ENCODE data around the gene TGFBR3. TPM values are rescaled to one million over a fixed set of nuclear protein-coding genes. Genes with fewer than 3 reads are reported as not detected.

Gene TGFBR3
- total and polyA plus RNA-seq, 12 donors: 6.6 to 36.7 (median 24.3) TPM

DNA sequence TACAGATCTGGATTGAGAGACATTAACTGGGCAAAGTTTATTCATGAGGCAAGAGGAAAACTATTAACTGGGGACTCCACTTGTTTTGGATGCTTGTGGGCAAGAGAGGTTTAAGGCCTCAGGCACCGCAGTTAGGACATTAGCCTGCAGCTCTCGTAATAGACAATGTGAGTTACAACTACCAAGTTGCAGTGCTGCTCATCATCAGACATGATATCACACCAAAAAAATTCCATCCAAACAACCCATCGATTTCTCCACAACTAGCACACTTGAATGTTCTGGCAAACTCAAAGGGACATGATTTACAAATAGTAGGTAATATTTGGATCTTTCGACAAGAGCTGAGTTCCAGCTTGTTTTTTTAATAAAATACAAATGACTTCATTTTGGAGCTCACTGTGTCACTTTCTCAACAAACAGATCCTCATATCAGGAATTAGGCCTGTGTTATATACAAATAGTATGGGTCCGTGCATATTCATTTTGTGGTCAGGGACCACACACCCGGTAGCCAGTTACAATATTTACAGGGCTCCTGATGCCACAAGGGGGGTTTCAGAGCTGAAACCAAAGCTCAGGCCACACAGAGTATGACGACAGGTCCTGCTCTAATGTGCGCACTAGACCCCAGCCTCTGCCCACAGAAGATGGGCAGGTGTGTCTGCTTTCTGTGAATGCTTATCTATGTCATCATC is 128.0 kb downstream of the TGFBR3 start:
- no peak for DNase-seq
- Histone ChIP-seq H3K4me3 (no peak overlapping the region), H3K4me1 (peaks cover 0 to 58% (median 46%) of the 10 kb centered on the region in 9 donors), H3K27ac (peak overlapping the region in 5 of 10 donors; percentile 30 to 59 (median 48)), H3K36me3 (peaks cover 0 to 10% (median 0%) of the 10 kb centered on the region in 9 donors), H3K9me3 (no peaks in the 10 kb centered on the region), H3K27me3 (no peaks in the 10 kb centered on the region)
- peak in 2 of 8 donors; percentile 18 to 67 for ATAC-seq
- TF ChIP-seq, protein P1, sequence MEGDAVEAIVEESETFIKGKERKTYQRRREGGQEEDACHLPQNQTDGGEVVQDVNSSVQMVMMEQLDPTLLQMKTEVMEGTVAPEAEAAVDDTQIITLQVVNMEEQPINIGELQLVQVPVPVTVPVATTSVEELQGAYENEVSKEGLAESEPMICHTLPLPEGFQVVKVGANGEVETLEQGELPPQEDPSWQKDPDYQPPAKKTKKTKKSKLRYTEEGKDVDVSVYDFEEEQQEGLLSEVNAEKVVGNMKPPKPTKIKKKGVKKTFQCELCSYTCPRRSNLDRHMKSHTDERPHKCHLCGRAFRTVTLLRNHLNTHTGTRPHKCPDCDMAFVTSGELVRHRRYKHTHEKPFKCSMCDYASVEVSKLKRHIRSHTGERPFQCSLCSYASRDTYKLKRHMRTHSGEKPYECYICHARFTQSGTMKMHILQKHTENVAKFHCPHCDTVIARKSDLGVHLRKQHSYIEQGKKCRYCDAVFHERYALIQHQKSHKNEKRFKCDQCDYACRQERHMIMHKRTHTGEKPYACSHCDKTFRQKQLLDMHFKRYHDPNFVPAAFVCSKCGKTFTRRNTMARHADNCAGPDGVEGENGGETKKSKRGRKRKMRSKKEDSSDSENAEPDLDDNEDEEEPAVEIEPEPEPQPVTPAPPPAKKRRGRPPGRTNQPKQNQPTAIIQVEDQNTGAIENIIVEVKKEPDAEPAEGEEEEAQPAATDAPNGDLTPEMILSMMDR (IDR thresholded peaks at IDR 0.05): no peak
- WGBS, 2 donors: 86 to 88% methylated on average over 8 of the region's 8 CpGs
- intact Hi-C loops (cut with DNase I): loop anchor here in 1 of 10 donors (10.0 kb wide), 1 partner anchor 127 kb away; the partner anchor contains the start of gene TGFBR3

DNA sequence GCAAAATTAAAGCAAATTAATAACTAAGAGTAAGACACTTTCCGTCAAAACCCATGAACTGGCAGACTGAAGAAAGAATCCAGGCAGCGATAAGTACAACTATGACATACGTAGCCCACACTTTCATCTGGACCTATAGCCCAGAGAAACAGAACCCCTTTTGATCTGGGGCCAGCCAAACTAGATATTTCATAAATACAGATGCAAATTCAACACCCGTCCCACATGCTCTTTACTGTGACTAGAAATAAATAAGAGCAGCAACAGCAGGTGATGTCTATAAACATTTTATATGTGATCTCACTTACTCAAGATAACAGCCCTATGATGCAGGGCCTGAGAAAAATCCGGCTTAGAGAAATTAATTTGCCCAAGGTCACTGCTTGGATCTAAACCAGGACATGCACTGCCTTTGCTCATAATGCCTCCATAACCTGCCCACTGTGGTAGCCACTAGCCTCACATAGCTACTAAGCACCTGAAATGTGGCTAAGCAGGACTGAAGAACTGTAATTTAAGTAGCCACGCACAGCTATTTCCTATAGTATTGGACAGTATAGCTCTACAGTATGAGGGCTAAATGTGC is 130.2 kb downstream of the TGFBR3 start:
- peak overlapping the region; percentile 6 to 71 (median 38) for H3K27ac ChIP-seq
- peaks cover 0 to 59% (median 47%) of the 10 kb centered on the region in 9 donors for H3K4me1 ChIP-seq
- peaks cover 0 to 10% (median 0%) of the 10 kb centered on the region in 9 donors for H3K36me3 ChIP-seq
- no peaks in the 10 kb centered on the region for H3K27me3 ChIP-seq
- no peaks in the 10 kb centered on the region for H3K9me3 ChIP-seq
- no peak for DNase-seq
- intact Hi-C loops (cut with DNase I): loop anchor here in 1 of 10 donors (10.0 kb wide), 1 partner anchor 129 kb away; the partner anchor contains the start of gene TGFBR3
- ATAC-seq: no peak
- WGBS, 2 donors: 76 to 85% methylated on average over 6 of the region's 6 CpGs
- TF ChIP-seq, protein P1 (IDR thresholded peaks at IDR 0.05): no peak
- H3K4me3 ChIP-seq: no peak overlapping the region

DNA sequence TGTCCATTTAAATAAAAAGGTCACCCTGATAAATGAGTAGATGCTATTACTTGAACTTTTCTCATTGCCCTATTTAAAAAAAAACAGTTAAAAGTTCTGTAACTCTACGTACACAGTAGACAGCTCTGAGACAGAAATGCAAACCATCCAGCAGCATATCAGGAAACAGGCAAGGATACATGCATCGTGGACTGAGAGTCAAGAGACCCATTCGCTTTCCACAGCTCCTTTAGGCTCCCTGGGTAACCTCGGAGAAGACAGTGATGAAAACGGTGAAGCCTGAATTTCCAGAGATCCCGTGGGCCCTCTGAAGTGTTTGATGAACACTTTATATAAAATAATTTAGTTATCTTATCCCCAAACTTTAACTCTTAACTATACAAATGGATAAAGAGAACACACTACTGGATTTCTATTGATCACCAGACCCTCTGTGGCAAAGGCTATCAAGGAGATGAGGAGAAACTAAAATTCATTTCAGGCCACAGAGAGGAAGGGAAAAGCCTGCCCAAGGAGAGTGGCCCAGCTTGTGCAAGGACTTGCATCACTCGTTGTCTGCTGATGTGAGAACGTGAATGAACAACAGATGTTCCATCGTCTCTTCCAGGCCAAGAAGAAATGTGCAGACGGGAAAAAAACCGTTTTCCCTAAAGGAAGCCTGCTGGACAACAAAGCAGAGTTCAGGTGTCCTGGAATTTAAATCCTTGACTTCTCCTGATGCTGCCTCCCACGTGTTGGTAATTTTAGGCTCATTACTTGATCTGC is 131.0 kb downstream of the TGFBR3 start:
- ATAC-seq (peak in 7 of 8 donors; percentile 32 to 70 (median 55)), DNase-seq (peak in 1 of 2 donors; percentile 53)
- Histone ChIP-seq H3K27ac (peak overlapping the region; percentile 6 to 71 (median 48)), H3K4me3 (no peak overlapping the region), H3K27me3 (no peaks in the 10 kb centered on the region), H3K4me1 (peaks cover 3 to 59% (median 47%) of the 10 kb centered on the region in 9 donors), H3K9me3 (no peaks in the 10 kb centered on the region), H3K36me3 (peaks cover 0 to 10% (median 0%) of the 10 kb centered on the region in 9 donors)
- WGBS, 2 donors: 61 to 64% methylated on average over 12 of the region's 12 CpGs
- intact Hi-C loops (cut with DNase I): loop anchor here in 2 of 10 donors (5.0 to 10.0 kb wide), 2 partner anchors 32 to 130 kb away; partner anchors contain the start of gene TGFBR3 (in 1 of the 2)
- TF ChIP-seq, protein P1 (IDR thresholded peaks at IDR 0.05): no peak

DNA sequence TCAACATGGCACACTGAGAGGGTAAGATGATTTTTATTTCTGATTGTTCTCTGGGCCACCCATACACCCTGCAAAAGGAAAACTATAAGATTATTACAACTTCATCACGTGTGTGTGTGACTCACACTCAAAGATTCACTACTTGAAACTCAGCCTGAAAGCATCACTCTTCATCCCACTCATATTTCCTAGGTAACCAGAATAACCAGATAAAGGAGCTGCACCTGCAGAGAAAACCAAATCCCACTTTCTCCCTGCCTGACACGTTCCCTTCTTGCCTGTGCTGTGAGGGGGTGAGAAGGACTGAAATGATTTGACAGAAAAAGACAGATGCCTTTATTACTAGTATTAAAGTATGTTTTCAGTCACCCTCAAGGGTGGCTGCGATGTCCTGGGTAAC is 131.6 kb downstream of the TGFBR3 start:
- intact Hi-C loops (cut with DNase I): loop anchor here in 2 of 10 donors (5.0 to 10.0 kb wide), 2 partner anchors 33 to 130 kb away; partner anchors contain the start of gene TGFBR3 (in 1 of the 2)

More for the DNA sequence above, 131.6 kb downstream of the TGFBR3 start:
- H3K27me3 ChIP-seq: no peaks in the 10 kb centered on the region
- 79 to 80% methylated on average over 3 of the region's 3 CpGs for WGBS, 2 donors
- H3K4me1 ChIP-seq: peaks cover 6 to 65% (median 47%) of the 10 kb centered on the region in 9 donors
- peak overlapping the region in 9 of 10 donors; percentile 6 to 71 (median 43) for H3K27ac ChIP-seq
- TF ChIP-seq, protein P1 (IDR thresholded peaks at IDR 0.05): no peak
- no peak overlapping the region for H3K4me3 ChIP-seq
- peaks cover 0 to 10% (median 0%) of the 10 kb centered on the region in 9 donors for H3K36me3 ChIP-seq
- no peak for ATAC-seq
- no peak for DNase-seq
- no peaks in the 10 kb centered on the region for H3K9me3 ChIP-seq
